IPS-18c (cell line): ENCODE results near the gene LRRC10.

Source experiments
- H3K4me3 ChIP-seq: 2 replicates; pipeline ENCODE4 v1.7.0; 2013; ENCODE audit warnings: low read depth, mild to moderate bottlenecking, low read length, moderate library complexity; ENCODE audit not compliant: insufficient read depth
- H3K9me3 ChIP-seq: one replicate; pipeline ENCODE4 v1.6.1; 2013; ENCODE audit warnings: mild to moderate bottlenecking, low read length, moderate library complexity; ENCODE audit not compliant: control insufficient read depth, insufficient read depth

LRRC10 gene

GRCh38 chr12:69610729-69611128, at the start of gene LRRC10:
Gene LRRC10, minus strand, starts transcription at chr12:69610907. Its CDS starts 69 bp downstream, at chr12:69610838.
- Histone ChIP-seq H3K4me3 (no peak within 1 kb of the TSS), H3K9me3 (no peaks in the 10 kb centered on the region)

GRCh38 chr12:69660164-69660863, 49.6 kb upstream of the LRRC10 start:
- H3K4me3 ChIP-seq, result no peak overlapping the region
- no peaks in the 10 kb centered on the region for H3K9me3 ChIP-seq

- H3K9me3 ChIP-seq, result no peaks in the 10 kb centered on the region
- H3K4me3 ChIP-seq, result no peak overlapping the region
Measured at GRCh38 chr12:69658203-69658602, 47.5 kb upstream of the LRRC10 start.

GRCh38 chr12:69657376-69658137, 46.9 kb upstream of the LRRC10 start:
- no peaks in the 10 kb centered on the region for H3K9me3 ChIP-seq
- H3K4me3 ChIP-seq, result no peak overlapping the region

- no peaks in the 10 kb centered on the region for H3K9me3 ChIP-seq
- H3K4me3 ChIP-seq, result no peak overlapping the region
Measured at GRCh38 chr12:69655616-69656340, 45.1 kb upstream of the LRRC10 start.

- H3K9me3 ChIP-seq, result no peaks in the 10 kb centered on the region
- H3K4me3 ChIP-seq, result no peak overlapping the region
Measured at GRCh38 chr12:69653703-69654102, 43.0 kb upstream of the LRRC10 start.

GRCh38 chr12:69651922-69652321, 41.2 kb upstream of the LRRC10 start:
- Histone ChIP-seq H3K4me3 (no peak overlapping the region), H3K9me3 (no peaks in the 10 kb centered on the region)

GRCh38 chr12:69649529-69649928, 38.8 kb upstream of the LRRC10 start:
- no peak overlapping the region for H3K4me3 ChIP-seq
- no peaks in the 10 kb centered on the region for H3K9me3 ChIP-seq

GRCh38 chr12:69648476-69648875, 37.8 kb upstream of the LRRC10 start:
- Histone ChIP-seq H3K4me3 (no peak overlapping the region), H3K9me3 (no peaks in the 10 kb centered on the region)

GRCh38 chr12:69647178-69647577, 36.5 kb upstream of the LRRC10 start:
- Histone ChIP-seq H3K4me3 (no peak overlapping the region), H3K9me3 (no peaks in the 10 kb centered on the region)

- H3K4me3 ChIP-seq, result no peak overlapping the region
- no peaks in the 10 kb centered on the region for H3K9me3 ChIP-seq
Measured at GRCh38 chr12:69645031-69645430, 34.3 kb upstream of the LRRC10 start.

GRCh38 chr12:69644511-69644910, 33.8 kb upstream of the LRRC10 start:
- Histone ChIP-seq H3K4me3 (no peak overlapping the region), H3K9me3 (no peaks in the 10 kb centered on the region)

GRCh38 chr12:69642531-69642930, 31.8 kb upstream of the LRRC10 start:
- no peaks in the 10 kb centered on the region for H3K9me3 ChIP-seq
- no peak overlapping the region for H3K4me3 ChIP-seq

- Histone ChIP-seq H3K9me3 (no peaks in the 10 kb centered on the region), H3K4me3 (no peak overlapping the region)
Measured at GRCh38 chr12:69641546-69641945, 30.8 kb upstream of the LRRC10 start.

GRCh38 chr12:69639400-69640016, 28.8 kb upstream of the LRRC10 start:
- no peak overlapping the region for H3K4me3 ChIP-seq
- no peaks in the 10 kb centered on the region for H3K9me3 ChIP-seq

GRCh38 chr12:69633061-69633460, 22.4 kb upstream of the LRRC10 start:
- no peaks in the 10 kb centered on the region for H3K9me3 ChIP-seq
- no peak overlapping the region for H3K4me3 ChIP-seq

GRCh38 chr12:69630191-69630590, 19.5 kb upstream of the LRRC10 start:
- H3K4me3 ChIP-seq, result no peak overlapping the region
- H3K9me3 ChIP-seq, result no peaks in the 10 kb centered on the region
